SW 1271 (cell line): ENCODE data around the gene PSMD9.
A peak's percentile ranks its signal among the peaks of the same experiment; 100 is the strongest.

Experiments
- DNase-seq, 2 experiments: peaks; one replicate each; lab custom pipeline; 2025; lab: John Stamatoyannopoulos, UW

The PSMD9 gene

DNA sequence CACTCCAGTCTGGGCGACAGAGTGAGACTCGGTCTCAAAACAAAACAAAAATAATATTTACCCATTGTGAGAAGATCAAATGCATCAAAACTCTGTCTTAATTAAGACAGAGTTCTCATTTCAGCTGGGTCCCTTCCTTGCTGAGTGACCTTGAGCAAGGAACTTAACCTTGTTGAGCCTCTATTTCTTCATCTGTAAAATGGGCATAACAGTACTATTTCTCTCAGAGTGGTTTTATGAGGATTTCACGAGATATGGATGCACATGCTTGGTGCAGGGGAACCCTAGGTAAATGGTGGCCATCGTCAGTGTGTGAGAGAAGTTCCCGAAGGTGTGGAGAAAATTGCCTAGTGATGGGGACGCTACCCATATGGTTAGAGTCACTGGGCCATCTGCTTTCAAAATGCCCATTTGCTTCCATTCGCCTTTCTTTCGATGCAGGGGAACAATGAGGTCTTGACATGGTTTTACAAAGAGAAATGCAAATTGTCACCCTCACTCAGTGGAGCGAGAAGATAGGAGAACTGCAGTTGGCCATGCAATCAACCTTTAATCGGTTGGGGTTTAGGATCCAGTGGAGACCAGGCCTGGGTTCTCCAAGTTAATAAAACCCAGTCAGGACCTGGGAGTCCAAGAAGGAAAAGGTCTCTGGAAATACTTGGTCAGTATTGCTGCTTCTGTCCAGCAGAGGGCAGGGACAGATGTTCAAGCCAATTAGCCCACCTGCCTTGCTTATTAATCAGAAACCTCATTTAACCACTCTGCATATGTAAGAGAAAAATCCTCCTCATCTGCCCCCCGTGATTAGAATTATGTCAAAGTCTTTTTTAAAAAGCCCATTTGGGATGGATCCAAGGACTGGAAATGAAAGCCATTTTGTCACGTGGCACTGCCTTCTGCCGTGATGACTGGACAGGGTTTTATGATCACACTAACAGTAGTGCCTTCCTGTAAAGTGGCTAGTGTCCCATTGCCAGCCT lies 67.0 kb downstream of the PSMD9 start:
- peak in 1 of 2 experiments; percentile 30 for DNase-seq

DNA sequence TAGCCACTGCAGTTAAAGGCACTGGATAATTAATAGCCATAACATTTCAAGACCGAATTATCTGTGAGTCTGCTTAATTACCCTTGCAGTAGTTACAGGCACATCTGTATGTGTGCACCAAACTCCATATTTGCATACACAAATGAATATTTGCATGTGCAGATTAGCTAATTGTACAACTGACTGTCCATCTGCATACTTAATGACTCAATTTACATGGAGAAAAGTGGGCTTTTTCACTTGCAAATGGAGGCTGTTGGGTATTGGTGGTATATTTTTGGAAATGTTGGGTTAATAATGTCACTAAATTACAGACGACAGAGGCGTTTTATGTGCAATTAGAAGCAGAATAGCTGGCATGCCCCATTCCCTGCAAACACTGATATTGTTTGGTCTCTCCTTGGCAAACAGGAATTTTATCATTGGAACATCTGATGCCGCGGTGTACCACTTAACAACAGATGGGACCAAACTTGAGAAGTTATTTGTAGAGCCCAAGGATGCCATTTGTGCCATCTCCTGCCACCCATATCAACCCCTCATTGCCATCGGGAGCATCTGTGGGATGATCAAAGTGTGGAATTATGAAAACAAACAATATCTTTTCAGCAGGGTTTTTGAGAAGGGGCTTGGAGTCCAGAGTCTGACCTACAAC lies 69.4 kb downstream of the PSMD9 start:
- DNase-seq, result no peak

DNA sequence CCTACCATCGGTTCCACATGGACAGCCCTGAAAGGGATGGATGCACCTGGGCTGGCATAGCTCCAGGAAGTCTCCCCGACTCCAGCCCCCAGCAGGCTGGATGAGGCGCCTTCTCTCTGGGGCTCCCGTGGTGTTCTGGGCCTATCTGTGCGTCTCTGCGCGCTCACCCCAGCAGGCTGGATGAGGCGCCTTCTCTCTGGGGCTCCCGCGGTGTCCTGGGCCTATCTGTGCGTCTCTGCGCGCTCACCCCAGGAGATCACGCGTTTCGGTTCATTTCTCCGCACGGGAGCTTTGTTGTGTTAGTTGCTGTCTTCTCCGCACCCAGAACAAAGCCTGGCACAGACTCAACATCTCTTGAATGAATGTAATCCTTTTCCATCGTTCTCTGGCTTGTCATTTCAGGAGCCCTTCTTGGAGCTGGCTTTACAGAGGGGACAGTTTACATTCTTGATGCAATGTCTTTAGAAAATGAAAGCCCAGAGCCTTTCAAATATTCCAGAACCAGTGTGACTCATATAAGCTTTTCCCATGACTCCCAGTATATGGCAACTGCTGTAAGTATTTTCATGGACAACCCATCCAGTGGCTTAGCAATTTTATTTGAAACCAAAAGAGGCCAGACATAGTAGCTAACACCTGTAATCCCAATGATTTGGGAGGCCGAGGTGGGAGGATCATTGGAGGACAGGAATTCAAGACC lies 70.1 kb downstream of the PSMD9 start:
- no peak for DNase-seq

DNA sequence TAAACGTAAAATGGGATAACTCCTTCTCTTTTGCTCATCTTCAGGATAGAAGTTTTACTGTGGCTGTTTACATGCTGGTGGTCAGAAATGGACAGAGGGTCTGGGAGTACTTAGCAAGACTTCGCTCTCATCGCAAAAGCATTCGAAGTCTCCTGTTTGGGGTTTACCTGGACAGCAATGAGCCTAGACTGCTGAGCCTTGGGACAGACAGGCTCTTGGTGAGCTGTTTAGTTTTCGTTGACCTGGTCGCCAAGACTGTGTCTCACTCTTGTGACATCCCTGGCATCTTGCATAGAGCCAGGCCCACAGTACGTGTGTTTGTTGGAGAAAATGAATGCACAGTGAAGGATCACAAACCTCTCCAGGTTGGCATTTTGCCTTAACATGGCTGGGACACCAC lies 72.0 kb downstream of the PSMD9 start:
- no peak for DNase-seq

DNA sequence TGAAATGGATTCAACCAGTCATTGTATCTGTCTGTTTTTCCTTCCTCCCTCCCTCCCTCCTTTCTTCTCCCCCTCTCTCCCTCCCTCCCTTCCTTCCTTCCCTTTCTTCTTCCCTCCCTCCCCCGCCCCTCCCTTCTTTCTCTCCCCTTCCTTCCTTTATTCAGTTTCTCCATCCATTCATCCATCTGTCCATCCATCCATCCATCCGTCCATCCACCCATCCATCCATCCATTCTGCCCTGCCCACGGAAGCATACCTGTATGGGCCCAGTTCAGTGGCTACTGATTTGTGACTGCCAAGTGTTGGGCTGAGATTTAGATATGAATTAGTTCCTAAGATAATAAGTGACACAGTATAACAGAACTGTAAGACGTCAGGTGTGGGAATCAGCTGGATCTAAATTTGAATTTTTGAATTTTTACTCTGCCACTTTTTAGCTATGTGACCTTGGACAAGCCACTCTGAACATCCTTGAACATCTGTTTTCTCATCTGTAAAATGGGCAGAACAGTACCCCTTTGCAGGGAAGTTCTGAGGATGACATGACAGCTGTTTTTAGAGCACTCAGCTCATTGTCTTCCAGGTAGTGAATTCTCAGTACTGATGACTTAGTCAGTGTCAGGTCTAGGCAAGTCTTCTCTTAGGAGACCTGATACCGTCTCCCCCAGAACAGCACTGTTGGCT lies 72.7 kb downstream of the PSMD9 start:
- no peak for DNase-seq

DNA sequence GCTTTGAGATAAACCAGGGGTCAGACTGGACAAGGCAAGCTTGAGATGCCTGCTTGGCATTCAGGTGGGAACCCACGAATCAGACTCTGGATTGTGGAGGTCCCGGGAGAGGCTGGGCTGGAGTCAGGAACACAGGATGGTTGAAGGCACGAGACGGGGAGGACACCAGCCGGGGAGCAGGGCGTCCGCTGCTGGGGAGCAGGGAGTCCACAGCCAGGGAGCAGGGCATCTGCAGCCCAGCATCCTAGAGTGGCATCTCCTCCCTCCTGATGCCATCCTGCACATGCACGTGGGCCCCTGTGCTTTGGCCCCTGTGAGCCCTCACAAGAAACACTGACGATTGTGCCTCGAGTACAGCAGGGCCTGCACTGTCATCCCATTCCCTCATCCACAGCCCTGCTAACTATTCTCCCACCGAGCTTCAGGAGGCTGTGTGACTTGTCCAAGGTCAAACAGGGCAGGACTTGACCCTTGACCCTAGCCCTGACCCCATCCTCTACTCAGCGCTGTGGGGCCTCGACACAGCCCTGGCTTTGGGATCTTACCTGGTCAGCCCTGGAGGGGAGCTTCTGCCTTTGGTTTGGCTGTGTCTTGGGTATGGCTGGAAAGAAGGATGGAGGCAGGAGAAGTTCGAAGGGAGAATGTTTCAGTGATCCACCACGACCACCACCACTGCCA lies 74.9 kb downstream of the PSMD9 start:
- no peak for DNase-seq

DNA sequence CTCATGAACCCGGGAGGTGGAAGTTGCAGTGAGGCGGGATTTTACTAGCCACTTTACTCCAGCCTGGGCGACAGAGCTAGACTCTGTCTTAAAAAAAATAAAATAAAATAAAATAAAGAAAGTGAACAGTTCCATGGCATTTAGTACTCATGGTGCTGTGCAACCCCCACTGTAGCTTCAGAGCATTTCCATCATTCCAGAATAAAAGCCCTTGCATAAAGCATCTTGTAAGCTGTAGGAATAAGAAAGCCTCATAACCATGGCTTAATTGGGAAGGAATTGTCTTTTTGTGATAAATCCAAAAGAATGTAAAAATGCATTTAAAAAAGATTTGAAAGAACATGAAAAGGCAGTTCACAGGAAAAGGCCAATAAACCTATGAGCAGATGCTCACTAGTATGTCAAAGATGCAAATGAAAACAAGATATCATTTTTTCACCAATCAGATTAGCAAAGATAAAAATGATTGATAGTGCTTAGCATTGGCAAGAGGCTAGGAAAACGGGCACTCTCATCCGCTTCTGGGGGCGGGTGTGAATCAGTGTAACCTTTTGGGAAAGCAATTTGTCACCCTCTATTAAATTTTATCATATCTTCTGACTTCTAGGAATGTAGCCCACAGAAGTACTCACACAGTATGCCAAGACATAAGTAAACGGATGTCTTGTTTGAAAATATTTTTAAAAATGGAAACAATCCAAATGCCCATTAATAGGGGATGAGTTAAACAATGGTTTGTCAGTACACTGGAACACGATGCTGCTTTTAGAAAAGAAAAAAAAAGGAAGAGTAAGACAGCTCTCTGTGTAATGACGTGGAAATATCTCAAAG lies 76.4 kb downstream of the PSMD9 start:
- DNase-seq, result no peak

DNA sequence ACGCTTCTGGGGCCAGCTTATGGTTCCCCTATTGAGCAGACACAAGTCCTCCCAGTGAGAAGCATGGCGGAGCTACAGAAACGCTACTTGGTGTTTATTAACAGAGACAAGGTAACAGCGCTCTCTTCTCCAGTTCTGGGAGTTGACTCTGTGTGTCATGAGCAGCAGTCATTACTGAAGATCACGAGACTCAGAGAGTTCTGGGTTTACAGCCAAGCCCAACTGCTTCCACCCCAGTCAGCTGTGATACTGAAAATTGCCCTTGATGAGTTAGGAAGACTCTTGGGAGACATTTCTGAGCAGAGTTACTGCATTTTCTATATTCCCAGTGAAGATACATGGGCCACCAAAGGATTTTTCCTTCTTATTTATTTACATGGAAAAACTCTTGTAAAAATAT lies 78.4 kb downstream of the PSMD9 start:
- DNase-seq, result no peak
